A549 treated with AZD9567 at 1 μM for 4 hours (cell line): Measurements from ENCODE around the gene CLEC3B. TPM values are rescaled to one million over a fixed set of nuclear protein-coding genes. Genes with fewer than 3 reads are reported as not detected.

Experiments used
- total RNA-seq: library from RNA; stranded (reverse); fragments of 200-300 nt; extraction: Qiagen RNA extraction; gene quantifications from 5 replicates; pipeline ENCODE4 v1.2.3, GENCODE V29; 2022; ENCODE audit not compliant: insufficient read depth

Gene CLEC3B
- 0.26 to 0.29 TPM in 2 of 5 replicates, not detected in the others for total RNA-seq

DNA sequence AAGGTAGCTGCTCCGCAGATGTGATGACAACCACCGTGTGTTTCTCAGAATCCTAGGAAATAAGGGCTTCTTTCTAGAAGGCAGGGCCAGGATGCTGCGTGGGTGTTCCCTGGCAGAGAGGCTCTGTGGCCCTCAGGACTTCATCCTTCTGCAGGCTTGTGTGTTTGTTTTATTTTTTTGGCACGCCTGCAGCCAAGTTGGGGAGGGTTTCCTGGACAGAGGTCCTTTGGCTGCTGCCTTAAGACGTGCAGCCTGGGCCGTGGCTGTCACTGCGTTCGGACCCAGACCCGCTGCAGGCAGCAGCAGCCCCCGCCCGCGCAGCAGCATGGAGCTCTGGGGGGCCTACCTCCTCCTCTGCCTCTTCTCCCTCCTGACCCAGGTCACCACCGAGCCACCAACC is at the start of gene CLEC3B:
TSS of gene CLEC3B (plus strand) at position 266 of the 400 bp plus-strand sequence. CDS start at position 326, 60 bp downstream.

Other genes starting within 250 kb of the CLEC3B start
- 6.3 to 12.6 TPM (median 10.8 TPM) in 5 replicates for gene TMEM42, start 164.4 kb upstream of the CLEC3B start, total RNA-seq
- gene TGM4, start 151.7 kb upstream of the CLEC3B start, total RNA-seq = 0.06 to 0.26 TPM (median 0.08 TPM) in 4 of 5 replicates, not detected in the other
- 40.6 to 44.8 TPM (median 43.7 TPM) in 5 replicates for gene ZDHHC3, start 50.1 kb upstream of the CLEC3B start, total RNA-seq
- 45.5 to 51.0 TPM (median 46.5 TPM) in 5 replicates for gene EXOSC7, start 50.1 kb upstream of the CLEC3B start, total RNA-seq
- gene CDCP1, start 120.1 kb downstream of the CLEC3B start, total RNA-seq = 6.2 to 9.5 TPM (median 6.8 TPM) in 5 replicates
- 10.2 to 13.8 TPM (median 13.1 TPM) in 5 replicates for gene TMEM158, start 200.0 kb downstream of the CLEC3B start, total RNA-seq